CD4-positive, alpha-beta T cell (primary cell): ENCODE data around the gene SSH2. TPM values are rescaled to one million over a fixed set of nuclear protein-coding genes. Genes with fewer than 3 reads are reported as not detected.
A peak's percentile ranks its signal among the peaks of the same experiment; 100 is the strongest.

Source experiments
- ATAC-seq: fragments of 200-7000 bp; cut with Tn5 transposase; one replicate; pipeline ENCODE4 v1.10.0; 2022; ENCODE audit warnings: mild to moderate bottlenecking; ENCODE audit not compliant: poor library complexity
- CTCF ChIA-PET: fragments of 350-600 bp; sonication (Branson Sonifier 250); formaldehyde crosslinking; loops from one replicate; lab custom pipeline; 2021; ENCODE audit warnings: antibody characterized with exemption, inconsistent platforms; lab: Charles Lee
- POLR2A ChIA-PET: fragments of 350-600 bp; sonication (Branson Sonifier 250); formaldehyde crosslinking; loops from one replicate; lab custom pipeline; 2021; ENCODE audit warnings: antibody characterized with exemption, inconsistent platforms; lab: Charles Lee
- DNase-seq, 14 experiments: peaks; one replicate each; pipeline ENCODE4 v3.0.0-alpha.2; 2013 to 2020; ENCODE audit warnings: mixed read lengths in 2 of 14
- H3K27ac ChIP-seq, 2 donors: one replicate each; pipeline versions ENCODE4 v1.5.1 to v1.7.0; 2013; ENCODE audit warnings: low read length in 2 of 2, low read depth in 1 of 2, mild to moderate bottlenecking in 1 of 2
- H3K27me3 ChIP-seq, 2 experiments: 1 replicate in 1 of 2; 2 replicates in 1 of 2; pipeline versions ENCODE4 v1.6.1 to v1.7.0; 2013; ENCODE audit warnings: low read length in 2 of 2, control low read depth in 1 of 2, mild to moderate bottlenecking in 1 of 2, moderate library complexity in 1 of 2; ENCODE audit not compliant: insufficient read depth in 2 of 2, control insufficient read depth in 1 of 2
- H3K36me3 ChIP-seq: one replicate; pipeline ENCODE4 v1.6.1; 2013; ENCODE audit warnings: low read length, control low read depth; ENCODE audit not compliant: insufficient read depth
- H3K4me1 ChIP-seq: one replicate; pipeline ENCODE4 v1.6.1; 2013; ENCODE audit warnings: low read length, control low read depth; ENCODE audit not compliant: insufficient read depth
- H3K4me3 ChIP-seq: one replicate; pipeline ENCODE4 v1.5.1; 2013; ENCODE audit warnings: mild to moderate bottlenecking, low read length, moderate library complexity
- H3K9me3 ChIP-seq, 2 experiments: 1 replicate in 1 of 2; 2 replicates in 1 of 2; pipeline versions ENCODE4 v1.6.1 to v1.7.0; 2013; ENCODE audit warnings: low read length in 2 of 2, mild to moderate bottlenecking in 2 of 2, control low read depth in 1 of 2, moderate library complexity in 1 of 2; ENCODE audit not compliant: control insufficient read depth in 1 of 2, insufficient read depth in 1 of 2
- H3K27ac Mint-ChIP-seq: one replicate; pipeline ENCODE4 v1.8.0; 2020; ENCODE audit warnings: mixed read lengths
- H3K27me3 Mint-ChIP-seq: one replicate; pipeline ENCODE4 v1.8.0; 2021; ENCODE audit warnings: mixed read lengths
- H3K36me3 Mint-ChIP-seq: one replicate; pipeline ENCODE4 v1.8.0; 2021; ENCODE audit warnings: low read depth, mixed read lengths
- H3K4me1 Mint-ChIP-seq: one replicate; pipeline ENCODE4 v1.8.0; 2021; ENCODE audit warnings: low read depth, mixed read lengths
- H3K4me3 Mint-ChIP-seq: one replicate; pipeline ENCODE4 v1.8.0; 2020; ENCODE audit warnings: mild to moderate bottlenecking, mixed read lengths
- H3K9me3 Mint-ChIP-seq: one replicate; pipeline ENCODE4 v1.8.0; 2020; ENCODE audit warnings: mixed read lengths
- CTCF ChIP-seq: fragments of 200-600 bp; IDR thresholded peaks from one replicate; pipeline ENCODE4 v1.8.0; 2022; ENCODE audit warnings: antibody characterized with exemption, mild to moderate bottlenecking
- intact Hi-C, 2 experiments: fragments of 100-400 bp; cut with DNase I in 1 of 2; cut with micrococcal nuclease in 1 of 2; formaldehyde crosslinking; loops; one replicate each; pipeline versions ENCODE4 v1.15.1 to v1.9.0; 2023 to 2025; cut with DNase I, micrococcal nuclease
- total RNA-seq, 174 experiments: library from RNA in 2 of 174; stranded (reverse) in 2 of 174; gene quantifications; one replicate each; pipeline ENCODE4 v1.2.3 and lab custom pipeline; 2021 to 2026

Gene SSH2
- total RNA-seq, 2 experiments from 2014 or later = 73.4 to 81.5 TPM

- peak overlapping the region; percentile 98 for H3K4me3 Mint-ChIP-seq
- intact Hi-C loops = loop anchor here (1.0 to 10.0 kb wide), 8 partner anchors 8 to 844 kb away; partner anchors contain the start of genes PHF12 (in 1 of the 2), SSH2 (in 1 of the 2), TP53I13 (in 1 of the 2) and TRAF4 (in 1 of the 2)
- H3K36me3 Mint-ChIP-seq = peaks cover 4% of the 10 kb centered on the region
- CTCF ChIA-PET = interaction anchor here (1.4 to 3.9 kb wide), 3 partner anchors 21 to 29 kb away, joined by 5 to 28 read pairs (median 5); partner anchors contain the start of gene ABHD15
- Histone ChIP-seq H3K27ac (peak overlapping the region; percentile 40 to 60), H3K36me3 (no peaks in the 10 kb centered on the region), H3K9me3 (no peaks in the 10 kb centered on the region), H3K4me1 (peaks cover 84% of the 10 kb centered on the region), H3K27me3 (no peaks in the 10 kb centered on the region), H3K4me3 (peak overlapping the region; percentile 84)
- ATAC-seq (peak; percentile 12), DNase-seq (peak in 5 of 14 experiments; percentile 34 to 71 (median 58))
- peak overlapping the region; percentile 84 for H3K27ac Mint-ChIP-seq
- peaks cover 76% of the 10 kb centered on the region for H3K4me1 Mint-ChIP-seq
- no peaks in the 10 kb centered on the region for H3K9me3 Mint-ChIP-seq
- POLR2A ChIA-PET = interaction anchor here (1.0 to 4.4 kb wide), 5 partner anchors 16 to 28 kb away, joined by 4 to 40 read pairs (median 7); partner anchors contain the start of gene TP53I13
- TF ChIP-seq CTCF = no peak
- no peaks in the 10 kb centered on the region for H3K27me3 Mint-ChIP-seq
These were observed 341.2 kb downstream of the SSH2 start for GRCh38 chr17:29588562-29589411.

GRCh38 chr17:29588017-29588561 is 341.9 kb downstream of the SSH2 start:
- no peak for DNase-seq
- Mint-ChIP-seq H3K4me3 (peak overlapping the region; percentile 98), H3K36me3 (peaks cover 4% of the 10 kb centered on the region), H3K9me3 (no peaks in the 10 kb centered on the region), H3K4me1 (peaks cover 83% of the 10 kb centered on the region), H3K27ac (peak overlapping the region; percentile 84), H3K27me3 (no peaks in the 10 kb centered on the region)
- Histone ChIP-seq H3K36me3 (peaks cover 4% of the 10 kb centered on the region), H3K27ac (peak overlapping the region; percentile 40 to 60), H3K4me1 (peaks cover 84% of the 10 kb centered on the region), H3K27me3 (no peaks in the 10 kb centered on the region), H3K4me3 (peak overlapping the region; percentile 84), H3K9me3 (no peaks in the 10 kb centered on the region)
- TF ChIP-seq CTCF = no peak
- ATAC-seq = no peak
- CTCF ChIA-PET = interaction anchor here (0.6 to 3.9 kb wide), 4 partner anchors 21 to 807 kb away, joined by 4 to 28 read pairs (median 5); partner anchors contain the start of gene ABHD15
- intact Hi-C loops = loop anchor here (2.0 to 10.0 kb wide), 5 partner anchors 19 to 843 kb away; partner anchors contain the start of genes PHF12 (in 1 of the 2), SSH2 (in 1 of the 2), TP53I13 (in 1 of the 2) and TRAF4 (in 1 of the 2)
- POLR2A ChIA-PET = interaction anchor here (1.0 to 4.4 kb wide), 5 partner anchors 16 to 29 kb away, joined by 4 to 40 read pairs (median 7); partner anchors contain the start of gene TP53I13

- peak overlapping the region; percentile 98 for H3K4me3 Mint-ChIP-seq
- ChIA-PET CTCF (interaction anchor here (0.6 to 3.9 kb wide), 4 partner anchors 20 to 807 kb away, joined by 4 to 28 read pairs (median 5); partner anchors contain the start of gene ABHD15), POLR2A (interaction anchor here (1.0 to 4.4 kb wide), 5 partner anchors 15 to 29 kb away, joined by 4 to 40 read pairs (median 7); partner anchors contain the start of gene TP53I13)
- H3K27ac ChIP-seq = no peak overlapping the region
- no peaks in the 10 kb centered on the region for H3K9me3 Mint-ChIP-seq
- H3K36me3 ChIP-seq = peaks cover 9% of the 10 kb centered on the region
- no peak for DNase-seq
- peaks cover 5% of the 10 kb centered on the region for H3K36me3 Mint-ChIP-seq
- no peaks in the 10 kb centered on the region for H3K27me3 ChIP-seq
- peaks cover 80% of the 10 kb centered on the region for H3K4me1 ChIP-seq
- intact Hi-C loops = loop anchor here in 1 of 2 experiments (5.0 to 10.0 kb wide), 3 partner anchors 175 to 843 kb away; partner anchors contain the start of genes PHF12 and TRAF4
- H3K27ac Mint-ChIP-seq = peak overlapping the region; percentile 84
- H3K27me3 Mint-ChIP-seq = no peaks in the 10 kb centered on the region
- H3K4me3 ChIP-seq = no peak overlapping the region
- TF ChIP-seq CTCF = no peak
- no peaks in the 10 kb centered on the region for H3K9me3 ChIP-seq
- ATAC-seq = no peak
- peaks cover 80% of the 10 kb centered on the region for H3K4me1 Mint-ChIP-seq
These were observed 342.4 kb downstream of the SSH2 start for GRCh38 chr17:29587591-29587990.
